ENCODE data around the gene RAB23.

Gene RAB23

GRCh38 chr6:57262488-57262887 is 40.4 kb upstream of the RAB23 start:
- H3K4me3 ChIP-seq (replicated peaks in 1 of 2; ENCODE audit: low read depth in 2 of 2, low read length in 2 of 2): peak overlapping the region in 1 of 2 donors; percentile 2
- no peak for TF ChIP-seq CTCF (IDR thresholded peaks at IDR 0.05; ENCODE audit: low read depth, low read length)
- peak; percentile 53 to 80 for DNase-seq (ENCODE audit: low read depth in 2 of 2)

- peak; percentile 21 to 46 for DNase-seq (ENCODE audit: low read depth in 2 of 2)
- TF ChIP-seq CTCF (IDR thresholded peaks at IDR 0.05; ENCODE audit: low read depth, low read length): no peak
- H3K4me3 ChIP-seq (replicated peaks in 1 of 2; ENCODE audit: low read depth in 2 of 2, low read length in 2 of 2): no peak overlapping the region
Observed at GRCh38 chr6:57261926-57262325, 39.8 kb upstream of the RAB23 start.

- TF ChIP-seq CTCF (IDR thresholded peaks at IDR 0.05; ENCODE audit: low read depth, low read length): no peak
- peak in 1 of 2 donors; percentile 16 for DNase-seq (ENCODE audit: low read depth in 2 of 2)
Observed at GRCh38 chr6:57259064-57259463, 37.0 kb upstream of the RAB23 start.

GRCh38 chr6:57257911-57258541 is 35.9 kb upstream of the RAB23 start:
- peak overlapping the region in 1 of 2 donors; percentile 29 for H3K4me3 ChIP-seq (replicated peaks in 1 of 2; ENCODE audit: low read depth in 2 of 2, low read length in 2 of 2)
- no peak for TF ChIP-seq CTCF (IDR thresholded peaks at IDR 0.05; ENCODE audit: low read depth, low read length)
- DNase-seq (ENCODE audit: low read depth in 2 of 2): peak; percentile 65 to 88

More at GRCh38 chr6:57259064-57259463, 37.0 kb upstream of the RAB23 start:
- H3K4me3 ChIP-seq (replicated peaks in 1 of 2; ENCODE audit: low read depth in 2 of 2, low read length in 2 of 2): no peak overlapping the region

- DNase-seq (ENCODE audit: low read depth in 2 of 2): peak; percentile 23 to 34
- TF ChIP-seq CTCF (IDR thresholded peaks at IDR 0.05; ENCODE audit: low read depth, low read length): no peak
- no peak overlapping the region for H3K4me3 ChIP-seq (replicated peaks in 1 of 2; ENCODE audit: low read depth in 2 of 2, low read length in 2 of 2)
Observed at GRCh38 chr6:57256541-57256940, 34.4 kb upstream of the RAB23 start.

GRCh38 chr6:57255451-57256169 is 33.5 kb upstream of the RAB23 start:
- DNase-seq (ENCODE audit: low read depth in 2 of 2): no peak
- no peak overlapping the region for H3K4me3 ChIP-seq (replicated peaks in 1 of 2; ENCODE audit: low read depth in 2 of 2, low read length in 2 of 2)
- no peak for TF ChIP-seq CTCF (IDR thresholded peaks at IDR 0.05; ENCODE audit: low read depth, low read length)
